Neural cell (in vitro differentiated cells): ENCODE data around the gene TBC1D19.

Experiments used
- CTCF ChIP-seq: fragments of 450-650 bp; IDR thresholded peaks from 2 replicates; pipeline ENCODE4 v1.5.1; 2014; ENCODE audit warnings: antibody characterized with exemption, mild to moderate bottlenecking, moderate library complexity; ENCODE audit not compliant: poor library complexity, severe bottlenecking
- EP300 ChIP-seq: fragments of 450-650 bp; conservative IDR thresholded peaks from 2 replicates; pipeline ENCODE4 v1.6.1; 2014; ENCODE audit warnings: antibody characterized with exemption, mild to moderate bottlenecking, moderate library complexity; ENCODE audit not compliant: poor library complexity, severe bottlenecking
- MXI1 ChIP-seq: fragments of 450-650 bp; conservative IDR thresholded peaks from 2 replicates; pipeline ENCODE4 v1.6.1; 2014; ENCODE audit warnings: antibody characterized with exemption, mild to moderate bottlenecking; ENCODE audit not compliant: poor library complexity, severe bottlenecking
- POLR2AphosphoS5 ChIP-seq: IDR thresholded peaks from 2 replicates; pipeline ENCODE4 v1.6.1; 2012
- TAF1 ChIP-seq: IDR thresholded peaks from 2 replicates; pipeline ENCODE4 v1.6.1; 2012; ENCODE audit warnings: low read depth

GRCh38 chr4:26594778-26595177, 10.9 kb downstream of the TBC1D19 start:
- TF ChIP-seq CTCF (no peak), EP300 (no peak), POLR2AphosphoS5 (no peak), MXI1 (no peak), TAF1 (no peak)
